Vagina (tissue), 2 donors: ENCODE data around the gene HSF5.

Experiments
- CTCF ChIP-seq, 3 experiments: fragments of 450-650 bp in 2 of 3; fragments of 200-600 bp in 1 of 3; sonication (generic) in 1 of 3; IDR thresholded peaks; one replicate each; pipeline ENCODE4 v1.5.1; 2017 to 2019; ENCODE audit warnings: antibody characterized with exemption in 3 of 3, mild to moderate bottlenecking in 2 of 3, moderate library complexity in 2 of 3
- POLR2AphosphoS5 ChIP-seq, 2 donors: sonication (generic); formaldehyde crosslinking; IDR thresholded peaks; one replicate each; pipeline ENCODE4 v1.9.0; 2017; ENCODE audit warnings: antibody characterized with exemption in 2 of 2, mild to moderate bottlenecking in 2 of 2, low read depth in 1 of 2; ENCODE audit not compliant: insufficient read depth in 1 of 2

GRCh38 chr17:58529275-58529674 lies 41.1 kb upstream of the HSF5 start:
- TF ChIP-seq CTCF (IDR thresholded peaks at IDR 0.05): no peak
- no peak for TF ChIP-seq POLR2AphosphoS5 (IDR thresholded peaks at IDR 0.05; ENCODE audit: insufficient read depth in 1 of 2, low read depth in 1 of 2)
